Measurements from ENCODE around the gene FAM151B.

DNA sequence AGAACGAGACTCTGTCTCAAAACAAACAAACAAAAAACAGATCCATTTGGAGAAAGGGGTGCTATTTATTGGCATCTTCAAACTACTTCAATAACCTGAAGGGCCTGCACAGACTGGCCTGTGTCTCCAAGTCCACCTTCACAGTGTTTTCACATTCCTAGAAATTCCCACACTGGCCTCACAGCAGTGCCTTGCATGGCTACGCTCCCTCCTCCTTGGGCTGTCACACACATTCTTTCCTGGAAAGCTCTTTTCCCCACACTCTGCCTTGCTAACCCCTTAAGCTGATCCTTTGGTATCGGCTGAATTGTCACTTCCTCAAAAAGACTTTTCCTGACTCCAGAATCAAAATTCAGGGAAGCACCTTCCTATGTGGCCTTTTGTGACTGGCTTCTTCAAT is 19.8 kb downstream of the FAM151B start:
- TF ChIP-seq POLR2A (IDR thresholded peaks at IDR 0.05), result no peak
- TF ChIP-seq, protein P1, sequence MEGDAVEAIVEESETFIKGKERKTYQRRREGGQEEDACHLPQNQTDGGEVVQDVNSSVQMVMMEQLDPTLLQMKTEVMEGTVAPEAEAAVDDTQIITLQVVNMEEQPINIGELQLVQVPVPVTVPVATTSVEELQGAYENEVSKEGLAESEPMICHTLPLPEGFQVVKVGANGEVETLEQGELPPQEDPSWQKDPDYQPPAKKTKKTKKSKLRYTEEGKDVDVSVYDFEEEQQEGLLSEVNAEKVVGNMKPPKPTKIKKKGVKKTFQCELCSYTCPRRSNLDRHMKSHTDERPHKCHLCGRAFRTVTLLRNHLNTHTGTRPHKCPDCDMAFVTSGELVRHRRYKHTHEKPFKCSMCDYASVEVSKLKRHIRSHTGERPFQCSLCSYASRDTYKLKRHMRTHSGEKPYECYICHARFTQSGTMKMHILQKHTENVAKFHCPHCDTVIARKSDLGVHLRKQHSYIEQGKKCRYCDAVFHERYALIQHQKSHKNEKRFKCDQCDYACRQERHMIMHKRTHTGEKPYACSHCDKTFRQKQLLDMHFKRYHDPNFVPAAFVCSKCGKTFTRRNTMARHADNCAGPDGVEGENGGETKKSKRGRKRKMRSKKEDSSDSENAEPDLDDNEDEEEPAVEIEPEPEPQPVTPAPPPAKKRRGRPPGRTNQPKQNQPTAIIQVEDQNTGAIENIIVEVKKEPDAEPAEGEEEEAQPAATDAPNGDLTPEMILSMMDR (IDR thresholded peaks at IDR 0.05), result no peak
